ENCODE measurements around the gene CTIF.

CTIF gene

DNA sequence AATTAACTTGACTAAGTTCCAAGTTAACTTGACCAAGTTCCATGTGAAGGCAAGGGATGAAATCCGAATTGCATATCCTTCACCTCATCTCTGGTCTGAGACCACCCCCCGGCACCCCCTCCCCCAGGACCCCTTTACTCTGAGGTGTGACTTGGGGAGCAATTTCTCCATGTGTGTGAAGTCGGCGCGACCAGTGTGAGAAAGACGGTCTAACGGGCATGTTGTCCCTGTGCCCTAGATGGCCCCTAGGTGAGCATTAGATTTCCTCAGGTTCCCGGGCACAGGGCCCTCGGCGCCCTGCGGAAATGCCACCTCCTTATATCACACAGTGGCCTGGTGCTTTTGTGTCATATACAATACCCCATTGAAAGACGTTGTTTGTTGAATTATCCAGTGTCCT is 137.1 kb downstream of the CTIF start:
- in situ Hi-C loops (cut with MboI; ENCODE audit: low sequenced_read_pairs): no loop called here

DNA sequence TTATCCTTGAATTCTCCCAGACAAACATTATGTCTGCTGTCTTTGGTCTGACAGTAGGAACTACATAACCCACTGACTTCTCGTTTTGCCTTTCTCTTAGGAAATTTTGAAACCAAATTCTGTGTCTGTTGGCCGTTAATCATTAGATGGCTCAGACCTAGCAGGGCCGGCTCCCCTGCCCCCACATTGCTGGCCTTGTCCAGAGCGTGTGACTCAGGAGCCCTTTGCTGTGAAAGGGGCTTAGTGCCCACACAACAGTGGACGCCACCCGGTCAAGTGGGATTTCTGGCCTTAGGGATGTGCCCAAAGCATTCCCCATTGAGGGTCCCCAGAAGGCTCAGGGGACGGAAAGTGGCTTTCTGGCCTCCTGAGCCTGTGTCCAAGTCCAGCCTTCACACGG is 137.5 kb downstream of the CTIF start:
- in situ Hi-C loops (cut with MboI; ENCODE audit: low sequenced_read_pairs): no loop called here

DNA sequence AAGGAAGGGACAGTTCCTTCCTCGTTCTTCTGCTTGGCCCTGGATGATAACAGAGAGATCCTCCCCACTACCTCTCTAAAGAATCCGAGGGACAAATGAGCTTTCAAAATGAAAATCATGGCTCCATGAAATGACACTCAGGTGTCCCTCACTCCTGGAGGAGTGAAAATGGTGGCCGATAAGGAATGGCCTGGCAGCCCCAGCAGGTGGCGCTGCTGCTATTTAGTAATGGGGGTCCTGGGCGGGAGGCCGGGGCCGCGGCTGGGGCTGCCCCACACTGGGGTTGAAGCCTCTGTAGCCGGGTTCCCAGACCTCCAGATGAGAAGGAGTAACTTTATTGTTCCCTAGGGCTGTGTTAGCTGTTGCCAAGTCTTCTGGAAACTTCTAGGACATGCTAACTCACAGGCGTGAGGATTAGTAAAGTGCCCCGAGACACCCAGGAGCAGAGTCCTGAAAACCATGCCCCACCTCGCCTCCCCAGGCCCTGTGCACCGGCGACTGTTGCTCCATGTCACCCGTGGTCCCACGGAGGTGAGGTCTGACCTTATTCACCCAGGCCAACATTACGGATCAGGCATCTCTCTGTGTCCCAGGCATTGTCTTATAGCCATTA is 138.0 kb downstream of the CTIF start:
- in situ Hi-C loops (cut with MboI; ENCODE audit: low sequenced_read_pairs): no loop called here

DNA sequence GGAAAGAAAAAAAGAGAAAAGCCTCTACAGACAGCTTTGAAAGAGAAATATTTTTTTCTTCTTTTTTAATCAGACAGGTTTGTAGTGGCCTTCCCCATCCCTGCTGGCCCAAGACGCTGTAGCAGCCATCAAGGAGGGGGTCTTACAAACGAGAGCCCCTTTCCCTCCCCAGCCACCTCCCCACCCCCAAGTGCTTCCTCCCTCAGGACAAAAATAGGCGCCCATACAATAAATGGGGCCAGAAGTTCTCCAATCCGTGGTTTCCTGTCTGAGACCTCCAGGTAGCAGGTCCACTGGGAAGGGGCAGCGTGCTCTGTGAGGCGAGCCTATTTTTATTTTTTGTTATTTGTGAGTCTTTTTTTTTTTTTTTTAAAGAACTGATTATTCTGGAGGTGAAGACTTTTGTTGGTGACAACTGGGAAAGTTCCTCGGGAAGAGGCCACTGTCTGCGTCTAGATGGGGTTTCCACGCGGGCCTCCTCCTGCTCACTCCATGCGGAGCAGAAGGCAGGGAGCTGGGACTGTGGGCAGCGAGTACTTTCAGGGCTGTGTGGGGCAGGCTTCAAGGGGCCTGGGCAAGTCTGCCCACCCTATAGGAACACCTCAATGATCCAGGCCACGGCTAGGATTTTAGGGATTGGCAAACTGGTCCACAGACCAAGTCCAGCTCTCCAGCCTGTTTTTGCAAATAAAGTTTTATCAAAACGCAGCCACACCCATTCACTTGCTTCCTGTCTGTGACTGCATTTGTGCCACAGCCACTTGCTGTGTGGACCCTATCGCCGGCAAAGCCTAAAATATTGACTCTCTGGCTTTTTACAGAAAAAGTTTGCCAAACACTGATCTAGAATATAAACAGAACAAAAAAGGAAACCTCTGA is 139.6 kb downstream of the CTIF start:
- in situ Hi-C loops (cut with MboI; ENCODE audit: low sequenced_read_pairs): no loop called here

DNA sequence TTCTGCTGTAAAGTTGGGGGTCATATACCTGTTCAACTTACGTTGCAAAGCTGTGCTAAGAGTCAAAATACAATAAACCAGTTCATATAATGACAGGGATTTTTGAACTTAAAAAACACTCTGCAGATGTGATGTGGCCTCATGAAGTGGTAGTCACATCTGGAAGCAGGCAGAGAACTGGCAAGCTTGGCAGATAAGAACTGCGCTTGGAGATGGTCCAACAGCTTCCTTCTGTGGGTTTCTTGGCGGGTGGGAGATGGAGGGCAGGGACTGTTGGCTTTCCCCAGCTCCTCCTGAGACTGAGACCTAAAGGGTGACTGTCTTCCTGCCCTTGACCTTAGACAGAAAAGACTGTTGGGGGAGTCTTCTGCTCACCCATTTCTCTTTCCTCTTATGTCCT is 140.4 kb downstream of the CTIF start:
- in situ Hi-C loops (cut with MboI; ENCODE audit: low sequenced_read_pairs): no loop called here

DNA sequence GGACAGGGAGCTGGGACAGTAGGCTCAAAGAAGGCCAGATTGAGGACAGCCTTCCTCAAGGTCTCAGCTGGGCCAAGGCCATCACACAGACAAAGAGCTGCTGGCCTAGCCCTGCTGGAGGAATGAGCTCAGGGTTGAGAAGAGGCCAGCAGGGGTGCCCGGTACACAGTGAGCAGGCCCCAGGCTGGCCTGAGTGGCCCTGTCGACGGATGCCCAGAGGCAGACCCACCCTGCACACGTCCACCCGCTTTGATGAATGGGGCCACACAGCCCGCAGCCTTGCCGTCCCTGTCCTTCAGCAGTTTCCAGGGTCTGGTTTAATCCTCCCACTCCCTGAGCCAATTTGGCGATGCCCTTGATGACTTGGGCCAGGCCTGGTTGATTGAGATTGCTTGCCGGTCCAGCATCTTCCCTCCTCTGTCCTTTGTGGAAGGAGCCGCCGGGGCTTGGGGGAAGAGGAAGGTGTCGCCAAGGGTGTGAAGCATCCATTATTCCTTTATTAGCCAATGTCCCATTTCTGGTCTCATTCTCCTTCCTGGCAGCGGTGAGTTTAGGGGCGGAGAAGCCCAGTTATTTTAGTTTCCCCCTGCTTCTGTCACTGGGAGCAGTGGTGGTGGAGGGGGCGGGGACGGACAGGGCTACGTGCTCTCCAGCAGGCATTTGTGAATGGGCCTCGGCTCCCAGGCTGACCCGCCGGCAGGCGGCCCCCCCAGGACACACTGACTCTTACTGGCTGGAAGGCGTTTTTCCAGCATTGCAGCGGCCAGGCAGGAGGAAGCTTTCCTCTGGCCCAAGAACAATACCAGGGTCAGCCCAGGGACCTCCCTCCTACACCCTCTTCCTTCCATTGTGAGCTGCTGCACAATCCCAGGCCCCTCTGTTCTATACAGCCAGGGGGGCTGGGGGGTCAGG is 141.8 kb downstream of the CTIF start:
- in situ Hi-C loops (cut with MboI; ENCODE audit: low sequenced_read_pairs): no loop called here

DNA sequence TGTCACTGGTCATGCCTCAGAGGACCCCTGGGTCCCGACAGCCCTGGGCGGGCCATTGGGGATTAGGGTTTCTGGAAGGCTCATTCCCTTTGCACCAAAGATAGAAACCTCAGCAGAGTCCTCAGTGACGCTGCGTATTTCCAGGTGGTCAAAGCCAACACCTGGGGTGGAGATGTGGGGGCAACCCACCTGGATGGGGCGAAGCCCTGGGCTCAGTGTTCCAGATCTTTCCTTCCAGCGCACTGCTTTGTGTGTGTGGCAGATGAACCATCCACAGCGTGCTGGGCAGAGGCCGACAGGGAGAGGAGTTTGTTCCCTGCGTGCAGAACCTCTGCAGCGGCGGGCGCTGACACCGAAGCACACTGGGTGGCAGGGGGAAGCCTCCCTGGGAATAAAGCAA is 143.9 kb downstream of the CTIF start:
- in situ Hi-C loops (cut with MboI; ENCODE audit: low sequenced_read_pairs): no loop called here

DNA sequence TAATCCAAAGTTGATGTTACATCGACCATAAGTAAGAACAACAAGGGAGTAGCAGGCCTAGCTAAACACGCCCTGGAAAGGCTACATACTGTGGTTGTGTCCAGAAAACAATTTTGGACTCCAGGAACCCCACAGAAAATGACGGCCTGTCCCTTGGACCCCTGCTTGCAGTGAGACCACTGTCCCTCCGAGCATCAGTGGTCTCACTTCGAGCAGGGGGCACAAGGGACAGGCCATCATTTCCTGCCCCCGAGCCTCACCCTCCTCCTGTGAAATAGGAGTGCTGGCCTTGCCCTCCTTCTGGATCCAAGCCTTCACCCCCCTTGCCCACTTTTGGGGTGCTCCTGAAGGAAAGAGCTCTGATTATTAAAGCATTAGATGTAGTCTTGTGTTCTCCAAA is 144.4 kb downstream of the CTIF start:
- in situ Hi-C loops (cut with MboI; ENCODE audit: low sequenced_read_pairs): no loop called here

DNA sequence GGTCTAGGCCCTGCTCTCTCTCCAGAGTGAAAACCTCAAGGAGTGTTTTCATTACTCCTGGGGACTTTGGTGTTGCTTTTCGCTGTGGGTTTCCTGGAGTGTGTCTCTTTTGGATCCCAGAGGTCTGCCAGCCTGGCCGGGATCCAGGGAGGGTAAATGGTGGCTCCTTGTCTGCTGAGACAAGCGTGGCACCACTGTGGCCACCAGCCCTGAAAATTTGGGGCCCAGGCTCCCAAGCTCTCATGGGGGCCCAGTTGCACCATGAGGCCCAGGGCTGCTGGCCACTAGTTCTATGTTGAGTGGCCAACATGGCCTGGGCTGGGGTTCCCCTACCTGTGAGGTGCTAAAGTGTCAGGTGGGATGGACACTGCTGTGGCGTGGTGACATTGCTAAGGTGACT is 144.8 kb downstream of the CTIF start:
- in situ Hi-C loops (cut with MboI; ENCODE audit: low sequenced_read_pairs): no loop called here

DNA sequence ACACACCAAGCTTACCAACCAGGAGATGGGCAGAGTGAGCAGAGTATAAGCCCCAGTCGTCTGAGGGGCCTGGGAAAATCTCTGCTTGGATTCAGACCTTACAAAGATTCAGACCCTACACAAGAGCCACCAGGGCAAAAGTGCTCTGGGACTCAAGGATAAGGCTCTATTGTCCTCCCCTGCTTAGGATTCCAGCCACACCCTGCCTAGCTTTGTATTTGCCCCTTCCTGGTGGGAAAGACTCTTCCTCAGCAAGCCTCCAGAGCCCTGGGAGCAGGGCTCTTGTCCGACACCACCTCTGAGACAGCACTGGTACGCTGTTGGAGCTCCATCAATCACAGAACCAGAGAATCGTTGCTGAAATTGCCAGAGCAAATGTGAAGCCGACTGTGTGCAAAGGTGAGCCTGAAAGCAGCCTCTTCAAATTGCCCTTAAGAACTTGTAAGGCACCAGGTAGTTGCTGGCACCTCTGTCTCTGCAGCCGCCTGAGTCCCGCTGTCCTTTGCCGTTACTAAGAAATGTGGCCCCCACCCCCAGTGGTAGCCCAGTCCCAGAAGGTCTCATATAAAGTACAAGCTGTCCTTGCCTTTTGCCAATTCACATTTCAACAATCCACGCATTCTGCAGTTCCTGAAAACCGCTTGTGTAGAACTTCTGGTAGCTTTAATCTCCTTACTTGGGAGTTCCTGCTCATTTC is 148.7 kb downstream of the CTIF start:
- in situ Hi-C loops (cut with MboI; ENCODE audit: low sequenced_read_pairs): no loop called here

DNA sequence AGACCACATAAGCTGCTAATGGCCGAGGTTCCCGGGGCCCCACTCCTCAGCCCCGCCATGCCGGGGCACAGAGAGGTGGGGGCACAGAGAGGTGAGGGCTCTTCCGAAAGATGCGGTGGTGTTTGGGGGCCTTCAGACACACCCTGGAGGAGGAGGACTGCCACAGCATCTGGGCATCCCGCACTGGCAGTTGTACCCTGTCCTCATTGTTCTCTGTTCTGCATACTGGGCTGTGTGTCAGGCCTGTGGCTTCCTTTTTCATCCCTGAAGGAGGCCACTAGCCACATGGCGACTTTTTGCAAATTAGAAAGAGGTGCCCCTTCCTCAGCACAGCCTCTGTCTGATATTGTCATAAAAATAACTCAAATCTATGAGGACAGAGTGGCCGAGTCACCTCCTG is 150.1 kb downstream of the CTIF start:
- in situ Hi-C loops (cut with MboI; ENCODE audit: low sequenced_read_pairs): no loop called here

DNA sequence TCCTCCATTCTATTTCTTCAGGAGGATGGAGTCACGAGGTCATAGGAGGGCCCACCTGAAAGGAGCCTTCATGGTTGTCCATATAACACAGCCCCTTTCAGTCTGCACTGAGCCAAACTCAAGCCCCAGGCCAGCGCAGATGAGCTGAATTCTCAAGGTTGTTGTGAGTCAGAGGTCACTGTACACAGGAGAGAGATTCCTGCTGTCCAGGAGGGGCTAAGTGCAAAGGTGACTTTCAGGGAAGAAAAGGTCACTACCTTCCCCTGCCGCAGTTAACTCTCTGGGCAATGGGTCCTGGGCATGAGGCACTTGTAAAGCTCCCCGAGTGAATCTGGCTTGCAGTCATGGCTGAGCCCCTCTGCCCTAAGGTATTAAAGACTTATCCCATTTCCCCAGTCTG is 150.7 kb downstream of the CTIF start:
- in situ Hi-C loops (cut with MboI; ENCODE audit: low sequenced_read_pairs): no loop called here

DNA sequence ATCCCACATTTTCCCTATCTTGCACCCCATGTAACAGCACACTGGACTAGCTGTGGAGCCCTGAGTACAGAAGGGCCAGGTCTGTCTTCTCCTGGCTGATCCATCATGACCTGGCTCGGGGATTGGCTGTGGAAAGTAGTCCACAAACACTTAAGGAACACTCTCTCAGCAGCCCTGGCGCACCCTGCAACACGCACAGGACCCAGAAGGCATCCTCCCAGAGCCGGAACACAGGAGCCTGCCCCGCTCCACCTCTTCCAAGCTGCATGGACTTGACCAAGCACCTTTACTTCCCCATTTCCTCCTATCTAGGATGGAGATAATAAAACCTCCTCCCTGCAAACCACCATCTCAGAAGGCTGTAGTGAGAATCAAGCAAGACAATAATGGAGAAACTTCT is 151.7 kb downstream of the CTIF start:
- in situ Hi-C loops (cut with MboI; ENCODE audit: low sequenced_read_pairs): no loop called here

DNA sequence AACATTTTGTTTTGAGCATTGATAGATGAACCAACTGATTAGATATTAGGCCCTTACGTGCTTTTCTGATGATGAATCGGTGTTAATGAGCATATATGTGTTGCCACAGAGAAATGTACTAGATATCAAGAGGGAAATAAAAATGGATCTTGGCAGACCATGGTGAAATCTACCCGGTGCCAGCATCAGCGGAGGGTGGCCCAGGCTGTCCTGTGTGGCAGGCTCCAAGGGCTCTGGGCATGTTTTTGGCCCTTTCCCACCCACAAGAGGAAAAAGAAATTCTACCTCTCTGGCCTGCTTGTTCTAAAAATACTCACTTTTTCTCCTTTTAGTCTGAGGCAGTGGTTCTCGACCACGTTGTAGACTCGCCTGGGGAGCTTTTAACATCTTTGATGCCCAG is 154.2 kb downstream of the CTIF start:
- in situ Hi-C loops (cut with MboI; ENCODE audit: low sequenced_read_pairs): no loop called here

DNA sequence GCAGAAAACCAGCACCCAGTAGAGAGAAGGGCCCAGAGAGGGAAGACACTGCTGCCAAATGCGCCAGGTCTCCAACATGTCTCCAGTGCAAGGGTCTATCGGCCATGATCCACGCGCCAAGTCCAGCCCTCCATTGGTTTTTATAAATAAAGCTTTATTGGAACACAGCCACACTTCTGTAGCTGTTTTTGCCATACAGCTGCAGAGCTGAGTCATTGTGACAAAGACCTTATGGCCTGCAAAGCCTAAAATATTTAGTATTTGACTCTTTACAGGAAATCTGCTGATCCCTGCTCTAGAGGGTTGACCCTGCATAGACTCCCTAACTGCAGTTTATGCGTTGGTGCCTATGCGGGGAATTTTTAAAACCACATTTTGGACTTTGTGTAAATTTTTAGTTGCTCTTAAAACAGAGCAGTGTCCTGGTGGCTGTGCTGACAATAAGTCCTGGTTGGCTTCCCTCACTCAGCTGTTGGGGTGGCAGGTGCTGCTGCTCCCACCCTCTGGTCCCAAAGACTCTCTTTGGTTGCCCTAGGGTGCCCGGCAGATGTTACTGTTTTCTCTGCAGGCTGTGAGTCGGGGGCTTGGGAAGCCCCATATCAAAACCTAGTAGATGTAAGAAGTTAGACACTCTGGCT is 154.9 kb downstream of the CTIF start:
- in situ Hi-C loops (cut with MboI; ENCODE audit: low sequenced_read_pairs): no loop called here

DNA sequence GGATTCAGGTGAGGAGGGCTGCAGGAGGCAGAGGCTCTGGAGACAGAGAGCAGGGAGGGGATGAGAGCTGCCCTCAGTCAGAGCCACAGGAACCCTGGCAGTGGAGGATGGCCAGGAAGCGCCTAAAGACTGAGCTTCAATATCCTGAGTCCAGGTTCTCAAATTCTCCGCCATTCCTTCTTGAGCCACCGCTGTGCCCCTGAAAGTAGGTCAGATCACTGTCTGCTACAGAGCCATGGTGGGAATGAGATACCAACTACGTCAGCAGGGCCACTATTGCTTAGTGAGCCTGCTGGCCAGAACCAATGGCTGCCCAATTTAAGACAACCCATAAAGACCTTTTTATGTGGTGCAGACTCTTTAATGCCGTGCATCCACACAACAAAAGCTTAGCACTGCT is 155.5 kb downstream of the CTIF start:
- in situ Hi-C loops (cut with MboI; ENCODE audit: low sequenced_read_pairs): no loop called here

DNA sequence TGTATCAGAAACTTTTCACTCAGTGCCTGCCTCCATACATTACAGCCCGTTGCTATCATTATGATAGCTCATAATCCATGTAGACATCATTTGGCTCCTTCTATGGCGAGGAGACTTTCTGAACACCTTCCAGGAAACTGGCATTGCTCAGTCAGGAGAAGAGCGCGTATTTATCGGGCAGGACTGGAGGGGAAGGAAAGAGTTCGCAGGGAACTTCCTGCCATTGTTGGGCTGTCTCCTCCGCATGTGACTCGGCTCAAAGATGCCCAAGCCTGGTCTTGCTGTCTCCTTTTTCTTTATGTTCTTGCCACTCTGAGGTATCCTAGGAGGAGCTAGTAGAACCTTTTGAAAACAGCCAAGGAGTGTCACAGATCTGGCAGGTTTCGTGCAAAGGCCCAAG is 156.8 kb downstream of the CTIF start:
- in situ Hi-C loops (cut with MboI; ENCODE audit: low sequenced_read_pairs): no loop called here

DNA sequence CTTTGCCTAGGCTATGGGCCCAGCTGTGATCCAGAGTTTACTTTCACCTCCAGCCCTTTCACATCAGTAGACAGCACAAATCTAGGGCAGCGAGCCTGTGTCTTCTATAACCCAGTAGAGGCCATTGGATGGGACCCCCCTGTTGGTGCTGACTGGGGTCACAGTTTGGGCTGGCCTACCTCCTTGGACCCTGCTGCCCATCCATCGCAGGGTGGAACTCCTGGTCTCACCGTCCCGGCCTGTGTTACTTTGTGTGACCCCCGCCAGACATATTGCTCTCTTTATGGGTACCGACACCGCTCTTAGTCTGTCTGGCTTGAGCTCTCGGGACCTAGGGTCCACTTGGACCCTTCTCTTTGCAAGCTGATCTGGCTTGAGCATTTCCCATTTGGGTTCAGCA is 157.4 kb downstream of the CTIF start:
- in situ Hi-C loops (cut with MboI; ENCODE audit: low sequenced_read_pairs): no loop called here

DNA sequence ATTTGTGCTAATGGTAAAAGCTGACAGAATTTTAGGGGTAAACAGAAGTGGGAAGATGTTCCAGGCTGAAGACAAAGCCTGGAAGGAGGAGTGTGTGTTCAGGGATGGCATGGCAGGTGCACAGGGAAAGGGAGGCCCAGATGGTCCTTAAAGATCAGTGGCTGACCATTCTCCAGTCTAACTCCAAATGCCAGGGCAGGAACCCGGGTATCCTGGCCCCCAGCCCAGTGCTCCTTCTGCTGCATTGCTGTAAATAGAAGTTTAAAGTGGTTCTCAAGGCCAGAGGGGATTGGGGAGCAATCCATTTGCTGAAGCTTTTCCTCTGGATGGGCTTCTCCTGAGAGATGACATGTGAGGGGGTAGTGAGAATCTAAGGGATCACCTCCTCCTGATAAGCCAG is 158.6 kb downstream of the CTIF start:
- in situ Hi-C loops (cut with MboI; ENCODE audit: low sequenced_read_pairs): no loop called here

DNA sequence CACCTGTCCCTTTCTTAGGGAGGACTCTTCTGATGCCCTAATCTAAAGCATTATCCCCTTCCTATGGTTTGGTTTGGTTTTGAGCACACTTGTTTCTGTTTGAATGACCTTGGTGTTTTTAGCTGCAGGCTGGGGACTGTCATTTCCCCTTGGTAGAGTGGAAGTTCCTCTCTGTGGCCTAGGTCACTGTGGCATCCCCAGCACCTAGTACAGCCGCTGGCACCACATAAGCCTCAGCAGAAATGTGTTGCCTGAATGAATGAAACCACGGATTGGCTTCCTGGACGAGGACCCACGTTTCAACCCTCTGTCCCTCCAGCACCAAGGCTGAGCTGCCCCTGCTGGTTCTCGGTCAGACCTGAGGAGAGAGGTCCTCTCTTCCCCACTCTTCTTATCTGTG is 159.9 kb downstream of the CTIF start:
- in situ Hi-C loops (cut with MboI; ENCODE audit: low sequenced_read_pairs): no loop called here

DNA sequence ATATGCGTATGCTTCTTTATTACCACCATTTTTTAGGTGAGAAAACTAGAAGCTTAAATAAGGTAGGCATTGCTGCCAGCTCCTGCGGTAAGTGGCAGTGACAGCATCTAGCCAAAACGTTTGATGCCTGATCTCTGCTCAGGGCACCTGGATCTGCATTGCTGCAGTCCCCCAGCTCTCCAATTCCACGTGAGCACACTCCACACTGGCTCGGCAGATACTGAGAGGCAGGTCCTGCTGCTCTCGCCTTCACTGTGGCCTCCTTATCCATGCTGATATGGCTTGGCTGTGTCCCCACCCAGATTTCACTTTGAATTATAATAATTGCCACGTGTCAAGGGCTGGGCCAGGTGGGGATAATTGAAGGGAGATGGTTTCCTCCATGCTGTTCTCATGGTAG is 160.9 kb downstream of the CTIF start:
- in situ Hi-C loops (cut with MboI; ENCODE audit: low sequenced_read_pairs): no loop called here
